Measurements from ENCODE around the gene ZNF101. TPM values are rescaled to one million over a fixed set of nuclear protein-coding genes. Genes with fewer than 3 reads are reported as not detected.
"Not testable (repeated sequence)": the region's sequence is repeated elsewhere in the genome, so short reads cannot be mapped to it uniquely, and the experiment has no call there.

The ZNF101 gene
- total RNA-seq, 4 donors from 2014 or later: 7.2 to 13.6 (median 7.8) TPM

DNA sequence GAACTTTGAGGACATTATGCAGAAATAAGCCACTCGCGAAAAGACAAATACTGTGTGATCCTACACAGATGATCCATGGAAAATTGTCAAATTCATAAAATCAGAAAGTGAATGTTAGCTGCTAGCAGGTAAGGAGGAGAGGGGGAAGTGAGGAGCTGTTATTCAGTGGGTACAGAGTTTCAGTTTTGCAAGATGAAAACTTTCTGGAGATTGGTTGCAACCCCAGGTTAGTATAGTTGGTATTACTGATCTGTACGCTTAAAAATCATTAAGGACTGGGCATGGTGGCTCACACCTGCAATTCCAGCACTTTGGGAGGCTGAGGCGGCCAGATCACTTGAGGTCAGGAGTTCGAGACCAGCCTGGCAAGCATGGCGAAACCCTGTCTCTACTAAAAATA, 17.9 kb downstream of the ZNF101 start:
- 94% methylated on average over 6 of the region's 6 CpGs for WGBS
- Histone ChIP-seq H3K4me3 (no peak overlapping the region), H3K9me3 (peaks cover 22% of the 10 kb centered on the region), H3K36me3 (no peaks in the 10 kb centered on the region), H3K4me1 (no peaks in the 10 kb centered on the region), H3K27ac (no peak overlapping the region), H3K27me3 (no peaks in the 10 kb centered on the region)
- DNase-seq (ENCODE audit: low spot score in 2 of 2): no peak
- TF ChIP-seq POLR2AphosphoS5 (IDR thresholded peaks at IDR 0.05) (no peak), EP300 (IDR thresholded peaks at IDR 0.05) (no peak), POLR2A (IDR thresholded peaks at IDR 0.05) (no peak)
- TF ChIP-seq, protein P1, sequence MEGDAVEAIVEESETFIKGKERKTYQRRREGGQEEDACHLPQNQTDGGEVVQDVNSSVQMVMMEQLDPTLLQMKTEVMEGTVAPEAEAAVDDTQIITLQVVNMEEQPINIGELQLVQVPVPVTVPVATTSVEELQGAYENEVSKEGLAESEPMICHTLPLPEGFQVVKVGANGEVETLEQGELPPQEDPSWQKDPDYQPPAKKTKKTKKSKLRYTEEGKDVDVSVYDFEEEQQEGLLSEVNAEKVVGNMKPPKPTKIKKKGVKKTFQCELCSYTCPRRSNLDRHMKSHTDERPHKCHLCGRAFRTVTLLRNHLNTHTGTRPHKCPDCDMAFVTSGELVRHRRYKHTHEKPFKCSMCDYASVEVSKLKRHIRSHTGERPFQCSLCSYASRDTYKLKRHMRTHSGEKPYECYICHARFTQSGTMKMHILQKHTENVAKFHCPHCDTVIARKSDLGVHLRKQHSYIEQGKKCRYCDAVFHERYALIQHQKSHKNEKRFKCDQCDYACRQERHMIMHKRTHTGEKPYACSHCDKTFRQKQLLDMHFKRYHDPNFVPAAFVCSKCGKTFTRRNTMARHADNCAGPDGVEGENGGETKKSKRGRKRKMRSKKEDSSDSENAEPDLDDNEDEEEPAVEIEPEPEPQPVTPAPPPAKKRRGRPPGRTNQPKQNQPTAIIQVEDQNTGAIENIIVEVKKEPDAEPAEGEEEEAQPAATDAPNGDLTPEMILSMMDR (IDR thresholded peaks at IDR 0.05): no peak

DNA sequence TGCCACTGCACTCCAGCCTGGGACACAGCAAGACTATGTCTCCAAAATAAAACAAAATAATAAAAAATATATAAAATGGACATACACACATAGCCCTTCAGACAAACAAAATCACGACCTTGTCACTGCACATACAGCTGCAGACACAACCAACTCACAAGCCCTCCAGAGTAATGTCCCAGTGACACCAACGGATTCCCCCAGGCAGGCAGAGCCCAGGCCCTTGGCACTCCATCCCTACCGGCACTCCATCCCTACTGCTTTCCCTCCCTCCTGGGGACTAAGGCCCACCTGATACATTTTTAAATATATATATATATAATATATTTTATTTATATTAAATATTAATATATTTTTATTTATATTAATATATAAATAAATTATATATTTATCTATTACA, 18.5 kb downstream of the ZNF101 start:
- H3K9me3 ChIP-seq: peaks cover 20% of the 10 kb centered on the region
- WGBS: 95% methylated on average over 3 of the region's 3 CpGs

DNA sequence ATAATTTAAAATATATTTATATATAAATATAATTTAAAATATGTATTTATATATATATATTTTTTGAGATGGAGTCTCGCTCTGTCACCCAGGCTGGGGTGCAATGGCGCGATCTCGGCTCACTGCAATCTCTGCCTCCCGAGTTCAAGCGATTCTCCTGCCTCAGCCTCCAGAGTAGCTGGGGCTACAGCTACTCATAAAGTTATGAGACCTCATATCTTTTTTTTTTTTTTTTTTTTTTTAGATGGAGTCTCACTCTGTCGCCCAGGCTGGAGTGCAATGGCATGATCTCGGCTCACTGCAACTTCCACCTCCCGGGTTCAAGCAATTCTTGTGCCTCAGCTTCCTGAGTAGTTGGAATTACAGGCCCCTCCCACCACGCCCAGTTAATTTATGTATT, 20.4 kb downstream of the ZNF101 start:
- H3K4me3 ChIP-seq; H3K27ac ChIP-seq; DNase-seq (ENCODE audit: low spot score in 2 of 2); H3K36me3 ChIP-seq; H3K4me1 ChIP-seq; H3K27me3 ChIP-seq: not testable (repeated sequence)
- 95% methylated on average over 10 of the region's 10 CpGs for WGBS
- H3K9me3 ChIP-seq: peaks cover 13% of the 10 kb centered on the region

More for the DNA sequence above, 18.5 kb downstream of the ZNF101 start:
- Histone ChIP-seq H3K27ac (no peak overlapping the region), H3K4me3 (no peak overlapping the region), H3K4me1 (no peaks in the 10 kb centered on the region), H3K27me3 (no peaks in the 10 kb centered on the region), H3K36me3 (no peaks in the 10 kb centered on the region)
- TF ChIP-seq, protein P1 (IDR thresholded peaks at IDR 0.05): no peak
- no peak for TF ChIP-seq POLR2A (IDR thresholded peaks at IDR 0.05)
- TF ChIP-seq EP300 (IDR thresholded peaks at IDR 0.05): no peak
- no peak for TF ChIP-seq POLR2AphosphoS5 (IDR thresholded peaks at IDR 0.05)
- DNase-seq (ENCODE audit: low spot score in 2 of 2): no peak

DNA sequence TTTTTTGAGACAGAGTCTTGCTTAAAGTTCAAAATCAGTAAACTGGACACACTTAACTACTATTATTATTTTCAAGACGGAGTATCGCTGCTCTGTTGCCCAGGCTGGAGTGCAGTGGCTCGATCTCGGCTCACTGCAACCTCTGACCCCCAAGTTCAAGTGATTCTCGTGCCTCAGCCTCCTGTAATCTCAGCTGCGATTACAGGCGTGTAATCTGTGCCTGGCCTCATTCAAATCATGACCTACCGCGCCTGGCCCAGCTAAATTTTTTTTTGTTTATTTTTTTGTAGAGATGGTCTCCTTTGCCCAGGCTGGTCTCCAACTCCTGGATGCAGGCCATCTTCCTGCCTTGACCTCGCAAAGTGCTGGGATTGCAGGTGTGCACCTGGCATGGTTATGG, 23.0 kb downstream of the ZNF101 start:
- Histone ChIP-seq H3K36me3 (no peaks in the 10 kb centered on the region), H3K4me3 (no peak overlapping the region), H3K27me3 (no peaks in the 10 kb centered on the region), H3K4me1 (no peaks in the 10 kb centered on the region), H3K9me3 (peaks cover 2% of the 10 kb centered on the region), H3K27ac (no peak overlapping the region)
- 93% methylated on average over 10 of the region's 10 CpGs for WGBS
- no peak for TF ChIP-seq EP300 (IDR thresholded peaks at IDR 0.05)
- TF ChIP-seq POLR2A (IDR thresholded peaks at IDR 0.05): no peak
- no peak for TF ChIP-seq POLR2AphosphoS5 (IDR thresholded peaks at IDR 0.05)
- TF ChIP-seq, protein P1 (IDR thresholded peaks at IDR 0.05): no peak
- DNase-seq (ENCODE audit: low spot score in 2 of 2): no peak

DNA sequence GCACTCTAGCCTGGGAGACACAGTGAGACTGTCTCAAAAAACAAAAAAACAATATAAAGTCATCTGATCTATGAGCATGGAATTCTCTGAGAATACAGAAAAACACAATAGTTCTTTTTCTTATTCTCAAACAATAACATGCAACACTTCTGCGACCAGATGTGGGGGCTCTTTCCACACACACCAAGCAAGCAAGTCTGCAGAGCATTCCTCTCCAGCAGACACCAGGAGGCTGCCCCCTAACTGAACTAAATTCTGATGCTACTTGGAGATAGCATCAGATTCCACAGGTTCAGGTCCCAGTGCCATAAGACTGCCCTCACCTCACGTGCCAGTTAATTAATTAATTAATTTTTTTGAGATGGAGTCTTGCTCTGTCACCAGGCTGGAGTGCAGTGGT, 27.7 kb downstream of the ZNF101 start:
- Histone ChIP-seq H3K27ac (no peak overlapping the region), H3K27me3 (no peaks in the 10 kb centered on the region), H3K4me1 (no peaks in the 10 kb centered on the region), H3K9me3 (peaks cover 30% of the 10 kb centered on the region), H3K36me3 (no peaks in the 10 kb centered on the region), H3K4me3 (no peak overlapping the region)
- TF ChIP-seq, protein P1 (IDR thresholded peaks at IDR 0.05): no peak
- TF ChIP-seq POLR2A (IDR thresholded peaks at IDR 0.05) (no peak), EP300 (IDR thresholded peaks at IDR 0.05) (no peak), POLR2AphosphoS5 (IDR thresholded peaks at IDR 0.05) (no peak)
- 44% methylated on average over 2 of the region's 2 CpGs for WGBS
- no peak for DNase-seq (ENCODE audit: low spot score in 2 of 2)

DNA sequence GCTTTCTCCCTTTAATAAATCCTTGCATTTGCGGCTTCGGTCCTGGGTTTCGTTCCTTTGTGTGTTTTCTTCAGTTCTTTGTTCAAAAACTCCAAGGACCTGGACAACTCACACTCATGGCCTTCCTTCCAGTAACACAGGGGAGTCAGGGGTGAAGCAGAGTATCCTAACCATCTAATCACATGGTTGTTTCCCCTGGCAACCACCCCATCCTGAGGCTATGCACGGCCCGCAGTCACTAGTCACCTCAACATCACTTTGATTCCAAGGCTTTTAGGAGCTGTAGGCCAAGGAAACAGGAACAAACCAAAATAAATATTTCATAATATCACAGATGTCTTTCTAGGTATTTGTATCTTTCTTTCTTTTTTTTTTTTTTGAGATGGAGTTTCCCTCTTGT, 28.9 kb downstream of the ZNF101 start:
- WGBS: 89% methylated on average over 5 of the region's 5 CpGs
- DNase-seq (ENCODE audit: low spot score in 2 of 2): no peak

DNA sequence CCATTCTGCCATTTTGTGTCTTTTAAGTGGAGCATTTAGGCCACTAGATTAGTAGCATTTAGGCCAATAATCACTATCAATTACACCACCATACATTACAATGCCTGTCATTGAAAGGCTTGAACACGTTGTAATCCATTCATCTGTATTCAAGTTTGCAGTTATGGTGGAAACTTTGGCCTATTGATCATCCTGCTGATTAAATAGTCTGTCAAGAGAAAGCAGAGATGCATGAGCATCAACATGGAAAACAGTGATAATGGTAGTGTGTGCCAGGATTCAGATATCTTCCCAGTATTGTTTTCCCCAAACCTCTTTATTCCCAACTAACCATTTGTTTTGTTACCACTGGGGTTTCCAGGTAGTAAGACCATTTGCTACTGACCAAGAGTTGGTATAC, 31.9 kb downstream of the ZNF101 start:
- H3K9me3 ChIP-seq: peaks cover 53% of the 10 kb centered on the region
- WGBS: 95% methylated on average over 1 of the region's 1 CpG

More for the DNA sequence above, 28.9 kb downstream of the ZNF101 start:
- Histone ChIP-seq H3K4me1 (no peaks in the 10 kb centered on the region), H3K4me3 (no peak overlapping the region), H3K27me3 (no peaks in the 10 kb centered on the region), H3K36me3 (peaks cover 2% of the 10 kb centered on the region), H3K9me3 (peaks cover 35% of the 10 kb centered on the region), H3K27ac (no peak overlapping the region)
- TF ChIP-seq POLR2AphosphoS5 (IDR thresholded peaks at IDR 0.05) (no peak), POLR2A (IDR thresholded peaks at IDR 0.05) (no peak), EP300 (IDR thresholded peaks at IDR 0.05) (no peak)
- TF ChIP-seq, protein P1 (IDR thresholded peaks at IDR 0.05): no peak

More for the DNA sequence above, 31.9 kb downstream of the ZNF101 start:
- not testable (repeated sequence) for H3K4me3 ChIP-seq; DNase-seq (ENCODE audit: low spot score in 2 of 2); H3K27ac ChIP-seq; H3K27me3 ChIP-seq; H3K4me1 ChIP-seq
- peaks cover 15% of the 10 kb centered on the region for H3K36me3 ChIP-seq

All from suprapubic skin (tissue), 4 donors.